GM19372 (cell line): ENCODE data around the gene PSG1.
"Not testable (repeated sequence)": the region's sequence is repeated elsewhere in the genome, so short reads cannot be mapped to it uniquely, and the experiment has no call there.

ENCODE experiments used
- ATAC-seq: cut with Tn5 transposase; IDR thresholded peaks from one replicate; pipeline ENCODE4 v1.9.1; 2021; ENCODE audit warnings: mild to moderate bottlenecking, low read depth, moderate library complexity; ENCODE audit not compliant: unreplicated experiment

The PSG1 gene

GRCh38 chr19:42831221-42832019, 48.1 kb downstream of the PSG1 start:
- ATAC-seq = no peak

GRCh38 chr19:42821306-42821977, 58.1 kb downstream of the PSG1 start:
- ATAC-seq = not testable (repeated sequence)

- not testable (repeated sequence) for ATAC-seq
Observed at GRCh38 chr19:42819960-42820650, 59.4 kb downstream of the PSG1 start.

GRCh38 chr19:42816894-42817293, 62.6 kb downstream of the PSG1 start:
- ATAC-seq = no peak
